Myocyte (in vitro differentiated cells): ENCODE measurements around the gene STAT5B. TPM values are rescaled to one million over a fixed set of nuclear protein-coding genes. Genes with fewer than 3 reads are reported as not detected.
"Not testable (repeated sequence)": the region's sequence is repeated elsewhere in the genome, so short reads cannot be mapped to it uniquely, and the experiment has no call there.

Experiments
- DNase-seq: peaks from one replicate; pipeline ENCODE4 v3.0.0-alpha.2; 2012; ENCODE audit warnings: low read depth
- total RNA-seq: library from RNA; depleted of rRNA; stranded (reverse); fragments of >200 nt; gene quantifications from 2 replicates; pipeline ENCODE4 v1.2.3, GENCODE V29; 2014

The STAT5B gene
- total RNA-seq, 1 donor from 2014 or later, result 27.2 TPM

- no peak for DNase-seq
Measured at GRCh38 chr17:42306385-42306667, 30.1 kb upstream of the STAT5B start.

DNA sequence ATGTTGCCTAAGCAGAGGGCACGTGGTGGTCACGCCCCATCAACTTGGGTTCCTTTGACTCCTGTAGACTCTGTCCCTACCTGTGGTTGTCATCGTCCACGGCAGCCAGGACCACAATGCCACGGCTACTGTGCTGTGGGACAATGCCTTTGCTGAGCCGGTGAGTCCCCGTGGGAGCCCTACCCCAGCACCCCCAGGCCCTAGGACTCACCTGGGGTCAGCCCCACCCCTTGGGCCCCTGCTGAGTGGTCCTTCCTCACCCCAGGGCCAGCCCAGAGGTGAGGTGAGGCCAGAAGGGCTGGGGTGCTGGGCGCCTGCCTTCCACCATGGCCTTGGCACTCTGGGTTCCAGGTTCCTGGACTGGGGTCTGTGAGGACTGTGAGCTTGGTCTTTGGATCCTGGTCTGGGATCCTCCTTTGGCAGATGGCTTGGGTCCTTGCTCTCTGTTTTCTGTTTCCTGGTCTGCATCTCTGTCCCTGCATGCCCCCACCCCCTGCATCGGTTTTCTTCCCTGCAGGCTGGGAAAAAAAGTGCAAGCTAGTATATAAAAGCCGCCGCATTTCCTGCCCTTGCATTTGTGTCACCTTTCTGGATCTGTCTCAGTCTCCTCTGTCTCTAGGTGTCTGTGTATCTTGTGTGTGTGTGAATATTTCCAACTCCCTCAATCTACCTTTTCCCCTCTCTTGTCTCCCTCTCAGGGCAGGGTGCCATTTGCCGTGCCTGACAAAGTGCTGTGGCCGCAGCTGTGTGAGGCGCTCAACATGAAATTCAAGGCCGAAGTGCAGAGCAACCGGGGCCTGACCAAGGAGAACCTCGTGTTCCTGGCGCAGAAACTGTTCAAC is 29.6 kb upstream of the STAT5B start:
- no peak for DNase-seq

GRCh38 chr17:42305031-42305330 is 28.8 kb upstream of the STAT5B start:
- not testable (repeated sequence) for DNase-seq

GRCh38 chr17:42304187-42305030 is 28.2 kb upstream of the STAT5B start:
- DNase-seq, result no peak

- DNase-seq, result no peak
Measured at GRCh38 chr17:42303694-42304093, 27.5 kb upstream of the STAT5B start.

GRCh38 chr17:42301022-42301421 is 24.8 kb upstream of the STAT5B start:
- DNase-seq, result no peak

DNA sequence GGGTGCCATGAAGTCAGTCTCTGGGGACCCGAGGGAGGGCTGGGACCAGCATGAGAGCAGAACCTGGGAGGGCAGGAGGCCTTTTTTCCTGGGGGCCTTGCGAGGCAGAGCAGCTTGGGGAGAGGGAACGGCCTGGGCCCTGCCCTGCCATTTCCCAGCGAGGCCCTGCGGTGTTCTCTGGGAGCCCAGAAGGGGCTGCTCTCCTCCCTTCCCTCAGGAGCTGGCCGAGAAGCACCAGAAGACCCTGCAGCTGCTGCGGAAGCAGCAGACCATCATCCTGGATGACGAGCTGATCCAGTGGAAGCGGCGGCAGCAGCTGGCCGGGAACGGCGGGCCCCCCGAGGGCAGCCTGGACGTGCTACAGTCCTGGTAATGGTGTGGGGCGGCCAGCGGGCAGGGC is 23.7 kb upstream of the STAT5B start:
- DNase-seq, result not testable (repeated sequence)

- DNase-seq, result not testable (repeated sequence)
Measured at GRCh38 chr17:42299361-42299760, 23.2 kb upstream of the STAT5B start.

- DNase-seq, result not testable (repeated sequence)
Measured at GRCh38 chr17:42297775-42298174, 21.6 kb upstream of the STAT5B start.

GRCh38 chr17:42296012-42296411 is 19.8 kb upstream of the STAT5B start:
- no peak for DNase-seq

- no peak for DNase-seq
Measured at GRCh38 chr17:42294469-42295398, 18.5 kb upstream of the STAT5B start.

- DNase-seq, result no peak
Measured at GRCh38 chr17:42291129-42291528, 14.9 kb upstream of the STAT5B start.

DNA sequence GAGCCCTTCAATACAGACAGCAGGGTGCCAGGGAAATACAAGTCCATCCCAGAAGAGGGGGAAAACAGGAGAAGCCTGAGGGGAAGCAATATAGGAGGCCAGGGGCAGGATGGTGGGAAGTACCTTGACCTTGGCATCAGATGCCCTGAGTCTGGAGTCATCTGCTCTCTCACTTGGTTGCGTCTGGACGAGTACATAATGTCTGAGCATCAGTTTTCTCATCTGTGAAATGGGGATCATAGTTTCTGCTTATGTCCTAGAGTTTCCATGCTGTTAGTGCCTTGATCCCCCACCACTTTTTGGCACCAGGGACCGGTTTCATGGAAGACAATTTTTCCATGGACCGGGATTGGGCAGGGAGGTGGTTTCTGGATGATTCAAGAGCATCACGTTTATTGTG is 14.4 kb upstream of the STAT5B start:
- no peak for DNase-seq

DNA sequence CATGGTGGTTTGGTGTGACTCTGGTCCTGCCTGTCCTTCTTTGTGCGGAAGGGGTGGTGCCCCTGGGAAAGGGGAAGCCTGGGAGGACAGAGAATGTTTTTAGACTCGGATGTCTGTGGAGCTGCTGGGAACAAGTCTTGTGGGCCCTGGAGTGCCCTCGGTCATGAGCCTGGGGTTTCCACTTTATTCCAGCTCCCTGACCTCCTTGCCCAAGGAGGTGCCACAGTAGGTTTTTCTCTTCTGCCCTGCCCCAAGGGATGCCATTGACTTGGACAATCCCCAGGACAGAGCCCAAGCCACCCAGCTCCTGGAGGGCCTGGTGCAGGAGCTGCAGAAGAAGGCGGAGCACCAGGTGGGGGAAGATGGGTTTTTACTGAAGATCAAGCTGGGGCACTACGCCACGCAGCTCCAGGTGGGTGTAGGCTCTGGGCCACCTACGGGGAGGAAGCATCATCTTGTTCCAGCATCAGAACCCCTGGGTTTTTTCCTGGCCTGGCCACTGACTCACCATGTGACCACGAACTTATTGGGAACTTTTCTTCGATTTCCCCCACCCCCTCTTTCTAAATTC is 13.5 kb upstream of the STAT5B start:
- no peak for DNase-seq

DNA sequence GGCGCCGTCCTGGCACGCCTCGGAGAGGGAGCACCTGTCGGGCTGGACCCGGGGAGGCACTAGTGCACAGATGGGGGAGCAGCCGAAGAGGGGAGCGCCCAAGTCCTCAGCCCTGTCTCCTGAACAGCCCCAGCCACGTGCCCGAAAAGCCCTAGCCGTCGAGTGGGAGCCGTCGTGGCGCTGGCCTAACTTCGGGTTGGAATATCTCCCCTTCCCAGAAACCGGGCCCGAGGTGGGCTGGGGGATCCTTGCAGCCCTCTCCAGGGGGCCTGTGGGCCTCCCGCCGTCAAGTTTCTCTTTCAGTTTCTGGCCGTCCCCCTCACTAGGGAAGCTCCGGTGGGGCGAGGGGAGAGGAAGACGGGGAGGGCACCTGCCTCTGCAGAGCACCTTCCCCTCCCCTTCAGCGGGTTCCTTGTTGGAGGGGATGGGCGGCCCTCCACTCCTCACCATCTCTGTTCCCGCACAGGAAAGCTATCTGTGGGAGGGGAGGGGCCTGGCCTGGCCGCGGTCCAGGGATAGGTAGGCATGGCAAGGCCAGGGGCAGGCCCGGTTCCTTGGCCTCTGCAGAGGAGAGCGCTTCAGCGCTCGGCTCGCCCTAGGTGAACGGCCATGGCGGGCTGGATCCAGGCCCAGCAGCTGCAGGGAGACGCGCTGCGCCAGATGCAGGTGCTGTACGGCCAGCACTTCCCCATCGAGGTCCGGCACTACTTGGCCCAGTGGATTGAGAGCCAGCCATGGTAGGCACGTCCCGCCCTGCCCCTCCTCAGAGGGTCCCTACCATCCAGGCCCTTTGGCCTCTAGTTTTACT is 12.8 kb upstream of the STAT5B start:
- DNase-seq, result no peak

DNA sequence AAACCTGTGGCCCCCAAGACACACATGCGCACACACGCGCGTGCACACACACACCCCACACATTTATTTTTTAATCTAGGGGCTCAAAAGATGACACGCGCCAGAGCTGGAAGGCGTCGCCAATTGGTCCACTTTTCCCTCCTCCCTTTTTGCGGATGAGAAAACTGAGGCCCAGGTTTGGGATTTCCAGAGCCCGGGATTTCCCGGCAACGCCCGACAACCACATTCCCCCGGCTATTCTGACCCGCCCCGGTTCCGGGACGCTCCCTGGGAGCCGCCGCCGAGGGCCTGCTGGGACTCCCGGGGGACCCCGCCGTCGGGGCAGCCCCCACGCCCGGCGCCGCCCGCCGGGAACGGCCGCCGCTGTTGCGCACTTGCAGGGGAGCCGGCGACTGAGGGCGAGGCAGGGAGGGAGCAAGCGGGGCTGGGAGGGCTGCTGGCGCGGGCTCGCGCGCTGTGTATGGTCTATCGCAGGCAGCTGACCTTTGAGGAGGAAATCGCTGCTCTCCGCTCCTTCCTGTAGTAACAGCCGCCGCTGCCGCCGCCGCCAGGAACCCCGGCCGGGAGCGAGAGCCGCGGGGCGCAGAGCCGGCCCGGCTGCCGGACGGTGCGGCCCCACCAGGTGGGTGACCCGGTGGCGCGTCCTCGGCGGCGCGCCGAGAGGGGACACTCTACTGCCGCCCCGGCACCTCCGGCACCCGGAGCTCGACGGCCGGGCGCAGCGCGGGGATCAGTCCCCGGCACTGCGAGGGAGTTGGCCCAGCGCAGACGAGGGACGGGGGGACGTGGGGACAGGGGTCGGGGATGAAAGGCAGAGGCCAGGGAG is 12.0 kb upstream of the STAT5B start, which contains the start of gene STAT5A:
TSS of gene STAT5A (plus strand) at position 522 of the 826 bp plus-strand sequence. CDS start 914 bp downstream, outside the sequence.
- peak; percentile 71 for DNase-seq

DNA sequence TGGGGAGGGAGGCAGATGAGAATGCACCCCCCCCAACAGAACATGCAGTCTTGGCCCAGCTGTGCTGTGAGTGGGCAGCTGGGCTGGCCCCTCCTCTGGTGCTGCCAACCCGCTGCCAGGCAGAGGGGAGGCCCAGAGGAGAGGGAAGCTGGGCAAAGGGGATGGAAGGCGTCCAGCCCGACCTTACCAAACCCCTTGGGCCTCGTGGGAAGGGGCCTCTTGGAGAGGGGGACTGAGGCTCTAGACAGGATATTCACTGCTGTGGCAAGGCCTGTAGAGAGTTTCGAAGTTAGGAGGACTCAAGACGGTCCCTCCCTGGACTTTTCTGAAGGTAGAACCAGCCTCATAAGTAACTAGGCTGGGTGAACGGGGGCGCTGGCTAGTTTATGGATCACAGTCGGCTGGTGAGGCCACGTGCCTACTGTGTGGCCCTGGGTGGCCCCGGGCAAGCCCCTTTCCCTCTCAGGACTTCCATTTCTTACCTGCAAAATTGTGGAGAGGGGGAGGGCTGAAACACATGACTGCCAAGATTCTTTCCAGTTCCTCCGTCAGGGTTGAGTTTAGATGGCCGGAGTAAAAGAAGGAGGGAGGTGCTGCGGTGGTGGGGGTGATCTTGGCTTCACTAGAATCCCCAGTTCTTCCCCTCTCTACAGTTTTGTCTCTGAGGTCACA is 11.2 kb upstream of the STAT5B start:
- DNase-seq, result peak; percentile 77

- DNase-seq, result peak; percentile 39
Measured at GRCh38 chr17:42286411-42287221, 10.4 kb upstream of the STAT5B start.
